ENCODE data around the gene METTL16.

DNA sequence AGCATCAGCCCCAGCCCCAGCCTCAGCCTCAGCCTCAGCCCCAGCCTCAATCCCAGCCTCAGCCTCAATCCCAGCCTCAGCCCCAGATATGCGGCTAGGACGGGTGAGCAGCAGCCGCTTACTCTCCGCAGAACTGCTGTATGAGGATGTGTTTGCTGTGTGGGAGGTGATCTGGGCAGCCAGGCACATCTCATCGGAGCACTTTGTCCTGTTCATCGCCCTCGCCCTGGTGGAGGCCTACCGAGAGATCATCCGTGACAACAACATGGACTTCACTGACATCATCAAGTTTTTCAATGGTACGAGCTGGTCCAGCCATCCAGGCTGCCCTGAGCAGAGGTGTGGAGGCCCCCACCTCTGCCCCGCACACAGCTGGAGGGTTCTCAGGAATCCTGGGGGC, 132.8 kb downstream of the METTL16 start:
- TF ChIP-seq, protein P1, sequence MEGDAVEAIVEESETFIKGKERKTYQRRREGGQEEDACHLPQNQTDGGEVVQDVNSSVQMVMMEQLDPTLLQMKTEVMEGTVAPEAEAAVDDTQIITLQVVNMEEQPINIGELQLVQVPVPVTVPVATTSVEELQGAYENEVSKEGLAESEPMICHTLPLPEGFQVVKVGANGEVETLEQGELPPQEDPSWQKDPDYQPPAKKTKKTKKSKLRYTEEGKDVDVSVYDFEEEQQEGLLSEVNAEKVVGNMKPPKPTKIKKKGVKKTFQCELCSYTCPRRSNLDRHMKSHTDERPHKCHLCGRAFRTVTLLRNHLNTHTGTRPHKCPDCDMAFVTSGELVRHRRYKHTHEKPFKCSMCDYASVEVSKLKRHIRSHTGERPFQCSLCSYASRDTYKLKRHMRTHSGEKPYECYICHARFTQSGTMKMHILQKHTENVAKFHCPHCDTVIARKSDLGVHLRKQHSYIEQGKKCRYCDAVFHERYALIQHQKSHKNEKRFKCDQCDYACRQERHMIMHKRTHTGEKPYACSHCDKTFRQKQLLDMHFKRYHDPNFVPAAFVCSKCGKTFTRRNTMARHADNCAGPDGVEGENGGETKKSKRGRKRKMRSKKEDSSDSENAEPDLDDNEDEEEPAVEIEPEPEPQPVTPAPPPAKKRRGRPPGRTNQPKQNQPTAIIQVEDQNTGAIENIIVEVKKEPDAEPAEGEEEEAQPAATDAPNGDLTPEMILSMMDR (IDR thresholded peaks at IDR 0.05): no peak
- TF ChIP-seq TAF1 (IDR thresholded peaks at IDR 0.05; ENCODE audit: borderline replicate concordance, low read depth, low read length) (no peak), RCOR1 (IDR thresholded peaks at IDR 0.05; ENCODE audit: low read length) (no peak), GABPA (IDR thresholded peaks at IDR 0.05; ENCODE audit: low read depth) (no peak), POLR2AphosphoS5 (IDR thresholded peaks at IDR 0.05; ENCODE audit: low read depth, low read length) (no peak), RAD21 (IDR thresholded peaks at IDR 0.05; ENCODE audit: low read length) (no peak)

Measured in SK-N-SH (cell line).